ENCODE data around the gene TBX2.

Gene TBX2

GRCh38 chr17:61398721-61399130, 917 bp upstream of the TBX2 start:
- in situ Hi-C loops (cut with MboI; ENCODE audit: low sequenced_read_pairs): loop anchor here (25.0 kb wide), 1 partner anchor 386 kb away; no protein-coding TSS in a partner anchor

DNA sequence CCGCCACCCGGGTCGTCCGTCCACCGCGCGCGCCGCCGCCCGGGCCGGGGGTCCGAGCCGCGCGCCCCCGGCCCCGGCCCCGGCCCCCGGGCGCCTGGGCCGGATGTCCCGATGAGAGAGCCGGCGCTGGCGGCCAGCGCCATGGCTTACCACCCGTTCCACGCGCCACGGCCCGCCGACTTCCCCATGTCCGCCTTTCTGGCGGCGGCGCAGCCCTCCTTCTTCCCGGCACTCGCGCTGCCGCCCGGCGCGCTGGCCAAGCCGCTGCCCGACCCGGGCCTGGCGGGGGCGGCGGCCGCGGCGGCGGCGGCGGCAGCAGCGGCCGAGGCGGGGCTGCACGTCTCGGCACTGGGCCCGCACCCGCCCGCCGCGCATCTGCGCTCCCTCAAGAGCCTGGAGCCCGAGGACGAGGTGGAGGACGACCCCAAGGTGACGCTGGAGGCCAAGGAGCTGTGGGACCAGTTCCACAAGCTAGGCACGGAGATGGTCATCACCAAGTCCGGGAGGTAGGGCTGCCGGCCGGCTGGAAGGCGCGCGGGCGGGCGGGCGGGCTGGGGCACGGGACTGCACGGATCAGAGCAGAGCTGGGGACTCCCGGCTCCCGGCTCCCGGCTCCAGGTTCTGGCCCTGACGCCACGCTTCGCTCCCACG, 548 bp downstream of the TBX2 start:
- in situ Hi-C loops (cut with MboI; ENCODE audit: low sequenced_read_pairs): no loop called here

DNA sequence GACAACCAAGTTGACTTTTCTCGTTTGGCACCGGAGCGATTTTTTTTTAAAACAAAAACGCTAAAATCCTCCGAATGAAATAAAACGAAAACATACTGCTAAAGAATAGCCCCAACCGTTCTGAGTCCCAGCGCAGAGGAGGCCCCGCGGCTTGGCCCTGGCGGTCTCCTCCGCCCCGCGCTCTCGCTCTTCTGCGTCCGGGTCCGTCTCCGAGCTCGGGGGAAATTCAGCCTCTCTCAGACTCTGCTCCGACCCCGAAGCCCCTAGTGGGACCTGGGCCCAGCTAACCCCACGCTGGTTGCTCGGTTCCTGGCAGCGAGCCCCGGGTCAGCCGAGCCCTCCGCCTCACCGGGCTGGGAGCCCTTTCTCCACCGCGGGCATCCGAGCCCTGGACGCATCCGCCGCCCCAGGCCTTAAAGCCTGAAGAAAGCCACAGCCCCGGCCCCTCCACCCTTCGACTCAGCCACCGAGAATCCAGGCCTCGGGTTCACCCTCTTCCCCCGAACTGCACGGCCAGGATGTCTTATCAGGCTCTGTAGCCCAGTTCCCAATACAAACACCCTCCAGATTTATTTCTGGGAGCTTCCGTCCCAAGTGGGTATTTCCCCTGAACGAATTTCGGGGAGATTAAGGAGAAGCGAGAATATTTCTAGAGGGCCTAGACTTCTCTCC, 1.2 kb downstream of the TBX2 start:
- in situ Hi-C loops (cut with MboI; ENCODE audit: low sequenced_read_pairs): no loop called here

DNA sequence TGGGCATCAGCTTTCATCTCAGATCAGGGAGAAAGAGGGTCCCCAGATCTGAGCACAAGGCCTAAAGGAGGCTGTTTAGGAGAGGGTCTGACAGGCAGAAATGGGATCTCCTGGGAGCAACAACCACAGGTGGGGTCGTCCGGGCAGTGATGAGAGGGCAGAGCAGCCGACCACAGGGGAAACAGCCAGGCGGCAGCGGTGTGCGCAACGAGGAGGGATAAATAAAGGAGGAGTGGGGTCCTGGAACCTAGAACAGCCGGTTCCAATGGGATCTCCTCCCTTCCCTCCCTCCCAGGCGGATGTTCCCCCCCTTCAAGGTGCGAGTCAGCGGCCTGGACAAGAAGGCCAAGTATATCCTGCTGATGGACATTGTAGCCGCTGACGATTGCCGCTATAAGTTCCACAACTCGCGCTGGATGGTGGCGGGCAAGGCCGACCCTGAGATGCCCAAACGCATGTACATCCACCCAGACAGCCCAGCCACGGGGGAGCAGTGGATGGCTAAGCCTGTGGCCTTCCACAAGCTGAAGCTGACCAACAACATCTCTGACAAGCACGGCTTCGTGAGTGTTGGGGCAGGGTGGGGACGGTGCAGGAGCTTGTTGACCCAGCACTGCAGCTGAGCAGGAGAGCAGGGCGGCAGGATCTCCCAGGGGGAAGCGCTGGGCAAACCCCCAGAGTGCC, 1.9 kb downstream of the TBX2 start:
- in situ Hi-C loops (cut with MboI; ENCODE audit: low sequenced_read_pairs): no loop called here

DNA sequence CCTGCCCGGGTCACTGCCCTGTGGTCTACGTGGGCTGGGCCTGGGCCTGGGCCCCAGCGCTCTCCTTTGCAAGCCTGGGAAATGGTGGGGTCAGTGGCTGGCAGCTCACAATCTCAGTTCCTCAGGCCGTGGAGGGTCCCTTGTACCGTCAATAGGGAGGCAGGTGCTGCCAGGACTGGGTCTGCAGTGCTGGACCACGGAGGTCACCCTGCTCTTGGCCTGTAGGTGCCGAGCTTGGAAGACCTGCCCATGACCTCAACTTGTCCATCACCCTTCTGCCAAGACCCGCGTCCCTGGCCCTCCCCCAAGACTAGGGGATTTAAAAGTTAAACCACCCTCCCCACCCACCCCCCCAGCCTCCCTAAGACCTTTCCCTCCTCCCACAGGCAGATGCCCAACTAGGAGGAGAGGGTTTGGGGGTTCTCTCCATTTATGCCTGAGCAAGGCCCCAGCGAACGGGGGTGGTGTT, 2.5 kb downstream of the TBX2 start:
- in situ Hi-C loops (cut with MboI; ENCODE audit: low sequenced_read_pairs): no loop called here

DNA sequence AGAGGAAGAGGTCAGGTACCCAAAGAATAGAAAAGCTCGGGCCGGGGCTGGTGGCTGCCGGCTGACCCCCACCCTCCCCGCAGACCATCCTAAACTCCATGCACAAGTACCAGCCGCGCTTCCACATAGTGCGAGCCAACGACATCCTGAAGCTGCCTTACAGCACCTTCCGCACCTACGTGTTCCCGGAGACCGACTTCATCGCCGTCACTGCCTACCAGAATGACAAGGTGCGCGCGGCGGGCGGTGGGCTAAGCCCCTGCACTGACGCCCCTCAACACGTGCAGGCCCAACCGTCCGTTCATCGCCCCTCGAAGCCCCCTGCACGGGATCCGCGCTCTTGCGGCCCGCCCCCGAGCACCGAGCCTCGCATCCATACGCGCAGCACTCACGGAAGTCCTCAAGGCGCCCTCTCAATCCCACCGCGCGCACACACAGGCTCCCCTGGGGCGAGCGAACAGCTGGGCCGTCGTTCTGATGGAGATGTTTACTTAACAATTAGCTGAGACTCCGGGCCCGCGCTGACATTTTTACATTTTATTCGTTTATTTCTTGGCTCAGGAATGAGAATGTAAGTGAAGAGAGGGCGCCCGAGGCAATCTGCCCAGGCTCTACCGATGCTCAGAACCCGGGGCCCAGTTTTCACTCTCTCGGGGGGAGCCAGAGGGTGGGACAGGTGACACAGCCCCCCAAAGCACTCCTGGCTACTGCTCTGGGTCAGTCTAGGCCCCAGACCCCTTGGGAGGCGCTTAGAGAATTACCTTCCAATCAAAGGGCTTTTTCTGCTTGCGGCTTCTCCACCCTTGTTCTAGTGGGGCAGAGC, 3.5 kb downstream of the TBX2 start:
- in situ Hi-C loops (cut with MboI; ENCODE audit: low sequenced_read_pairs): no loop called here

DNA sequence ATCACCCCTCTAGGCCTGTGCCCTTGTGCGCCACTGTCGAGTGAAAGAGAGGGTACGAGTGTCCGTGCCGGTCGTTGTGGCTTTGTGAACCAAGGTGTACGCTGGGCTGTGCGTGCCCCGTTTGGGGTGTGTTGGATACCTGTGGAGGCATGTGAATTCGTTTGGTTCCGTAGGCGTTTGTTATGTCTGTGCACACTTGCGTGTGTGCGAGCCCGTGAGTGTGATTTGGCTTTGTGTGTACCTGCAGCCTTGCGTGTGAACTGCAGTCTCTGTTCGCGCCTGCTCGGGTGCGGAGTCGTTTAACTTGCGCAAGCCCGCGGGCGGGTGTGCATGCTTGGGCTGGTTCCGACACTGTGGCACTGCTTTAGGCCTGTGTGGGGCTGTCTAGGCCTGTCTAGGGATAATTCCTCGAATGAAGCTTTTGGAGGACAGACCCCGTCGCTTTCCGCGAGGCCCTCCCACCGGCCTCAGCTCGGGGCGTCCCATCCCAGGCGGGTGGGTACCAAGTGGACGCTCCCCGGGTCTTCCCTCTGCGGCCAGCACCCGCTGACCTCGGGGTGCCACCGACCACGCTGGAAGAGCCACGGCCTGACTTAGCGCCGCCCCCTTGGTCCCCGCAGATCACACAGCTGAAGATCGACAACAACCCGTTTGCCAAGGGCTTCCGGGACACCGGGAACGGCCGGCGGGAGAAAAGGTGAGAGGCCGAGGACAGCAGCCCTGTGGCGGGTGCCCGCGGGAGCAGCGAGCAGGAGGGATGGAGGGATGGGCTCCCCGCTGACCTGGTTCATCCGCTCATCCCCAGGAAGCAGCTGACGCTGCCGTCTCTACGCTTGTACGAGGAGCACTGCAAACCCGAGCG, 4.4 kb downstream of the TBX2 start:
- in situ Hi-C loops (cut with MboI; ENCODE audit: low sequenced_read_pairs): no loop called here

- in situ Hi-C loops (cut with MboI; ENCODE audit: low sequenced_read_pairs): no loop called here
Measured at GRCh38 chr17:61404663-61404912, 4.9 kb downstream of the TBX2 start.

- in situ Hi-C loops (cut with MboI; ENCODE audit: low sequenced_read_pairs): no loop called here
Measured at GRCh38 chr17:61404913-61405685, 5.5 kb downstream of the TBX2 start.

DNA sequence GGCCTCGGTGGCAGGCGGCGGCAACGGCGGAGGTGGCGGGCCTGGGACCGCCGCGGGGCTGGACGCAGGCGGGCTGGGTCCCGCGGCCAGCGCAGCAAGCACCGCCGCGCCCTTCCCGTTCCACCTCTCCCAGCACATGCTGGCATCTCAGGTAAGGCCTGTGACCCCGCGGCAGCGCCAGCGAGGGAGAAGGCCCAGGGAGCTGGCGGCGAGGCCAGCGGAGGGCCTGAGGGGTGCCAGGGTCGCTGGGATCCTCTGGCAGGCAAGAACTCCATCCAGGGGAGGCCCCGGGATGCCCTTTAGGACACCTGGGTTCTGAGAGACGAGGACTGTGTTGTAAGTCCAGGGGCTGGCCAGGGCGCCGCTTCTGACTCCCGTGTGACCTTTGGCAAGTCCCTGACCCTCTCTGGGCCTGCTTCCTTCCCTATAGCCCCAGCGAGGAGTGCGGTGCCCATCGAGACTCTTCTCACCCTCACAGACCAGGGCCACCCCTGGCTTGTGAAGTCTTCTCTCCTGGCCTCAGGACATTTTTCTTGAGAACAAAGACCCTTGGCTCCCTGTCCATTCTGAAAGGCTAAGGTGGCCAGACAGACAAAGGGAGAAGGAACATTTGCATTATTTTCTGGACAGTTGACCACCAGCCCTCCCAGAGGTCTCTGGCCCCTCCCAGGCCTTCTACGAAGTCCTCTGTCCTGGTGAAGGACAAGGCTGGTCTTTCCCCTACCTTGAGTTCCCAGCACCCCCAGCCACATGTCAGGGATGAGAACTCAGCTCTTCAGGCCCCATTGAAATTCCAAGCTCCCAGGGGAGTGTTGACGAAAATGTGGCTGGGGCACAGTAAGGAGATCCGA, 6.3 kb downstream of the TBX2 start:
- in situ Hi-C loops (cut with MboI; ENCODE audit: low sequenced_read_pairs): no loop called here

GRCh38 chr17:61406537-61406845, 6.8 kb downstream of the TBX2 start:
- in situ Hi-C loops (cut with MboI; ENCODE audit: low sequenced_read_pairs): no loop called here

DNA sequence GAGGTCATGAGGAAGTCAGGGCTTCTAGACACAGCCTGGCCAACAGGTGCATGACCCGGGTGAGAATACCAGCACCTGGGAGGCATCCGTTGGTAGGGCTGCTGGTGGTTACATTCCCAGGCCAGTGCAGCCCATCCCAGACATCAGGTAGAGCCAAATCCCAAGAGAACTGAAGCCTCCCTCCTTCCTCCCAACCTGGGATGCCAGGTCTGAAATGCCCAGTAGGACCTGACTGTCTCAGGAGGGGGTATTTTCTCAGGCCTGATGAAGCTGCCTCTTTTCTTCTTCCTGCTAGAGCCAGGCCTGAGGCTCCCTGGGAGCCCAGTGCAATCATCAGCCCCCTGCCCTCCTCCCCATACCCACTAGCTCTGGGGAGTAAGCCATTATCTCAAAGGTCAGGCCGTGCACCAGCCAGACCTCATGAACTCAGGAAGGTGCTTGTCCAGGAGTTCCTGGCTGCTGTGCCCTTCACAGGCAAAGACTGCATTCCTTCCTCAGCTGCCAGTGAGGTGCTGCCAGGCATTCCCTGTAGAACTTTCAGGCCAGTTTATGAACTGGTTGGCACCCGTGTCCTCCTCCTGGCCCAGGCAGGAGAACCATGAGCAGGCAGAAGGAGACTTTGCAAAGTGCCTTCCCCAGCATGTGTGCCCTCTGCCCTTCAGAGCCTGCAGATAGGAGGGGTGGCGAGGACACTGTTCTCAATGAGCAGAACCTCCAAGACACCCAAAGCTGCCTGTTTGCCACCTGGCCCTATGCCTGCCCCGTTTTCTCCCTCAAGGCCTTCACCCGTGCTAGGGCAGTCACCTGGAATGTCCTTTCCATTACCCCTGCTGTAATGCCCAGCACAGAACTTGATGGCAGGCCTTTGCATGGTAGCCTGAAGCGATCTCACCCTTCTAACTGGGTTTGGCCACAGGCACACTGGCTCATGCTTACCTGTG, 7.6 kb downstream of the TBX2 start:
- in situ Hi-C loops (cut with MboI; ENCODE audit: low sequenced_read_pairs): no loop called here

GRCh38 chr17:61408151-61409041, 8.8 kb downstream of the TBX2 start:
- in situ Hi-C loops (cut with MboI; ENCODE audit: low sequenced_read_pairs): no loop called here

GRCh38 chr17:61409301-61410112, 9.9 kb downstream of the TBX2 start:
- in situ Hi-C loops (cut with MboI; ENCODE audit: low sequenced_read_pairs): no loop called here

DNA sequence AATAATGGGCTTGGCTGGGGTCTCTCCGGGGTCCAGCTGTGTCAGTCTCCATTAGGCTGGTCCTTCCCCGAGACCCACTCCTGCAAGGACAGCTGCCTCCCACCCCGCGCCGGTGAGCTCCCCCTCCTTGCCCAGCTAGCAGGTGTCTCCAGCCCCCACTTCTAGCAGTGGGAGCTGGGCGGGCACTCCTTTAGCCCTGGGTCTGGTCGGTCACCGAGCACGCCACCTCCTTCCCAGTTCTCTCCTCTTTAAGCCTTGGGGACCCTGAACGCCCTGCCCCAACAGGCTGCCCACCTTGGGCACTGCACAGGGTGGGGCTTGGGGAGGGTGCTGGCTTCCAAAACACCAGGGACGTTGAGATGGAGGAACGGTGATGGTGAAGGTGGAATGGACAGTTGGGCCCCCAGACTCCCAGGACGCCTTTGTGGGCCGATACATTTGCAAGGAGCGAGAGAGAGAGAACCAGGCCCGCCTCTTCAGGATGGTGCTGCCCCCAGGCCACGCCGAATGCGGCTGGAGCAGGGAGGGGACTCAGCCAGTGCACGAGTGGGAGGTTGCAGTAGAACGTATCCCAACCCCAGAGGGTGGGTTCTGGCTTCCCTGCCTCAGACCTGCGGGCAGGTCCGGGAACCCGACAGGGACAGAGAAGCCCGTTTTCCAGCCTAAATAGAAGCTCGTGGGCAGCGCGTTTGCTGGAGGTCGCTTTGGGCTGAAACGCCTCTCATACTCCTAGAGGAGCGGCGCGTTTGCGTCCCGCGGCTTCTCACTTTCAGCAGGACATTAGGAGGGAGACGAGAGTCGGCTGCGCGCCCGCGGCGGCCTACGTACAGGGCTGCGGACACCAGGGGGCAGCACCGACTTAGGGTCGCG, 10.7 kb downstream of the TBX2 start:
- in situ Hi-C loops (cut with MboI; ENCODE audit: low sequenced_read_pairs): no loop called here

- in situ Hi-C loops (cut with MboI; ENCODE audit: low sequenced_read_pairs): no loop called here
Measured at GRCh38 chr17:61411011-61411260, 11.3 kb downstream of the TBX2 start.
